Measurements from ENCODE around the gene CST3.

- no peak for TF ChIP-seq POLR2AphosphoS5 (IDR thresholded peaks at IDR 0.05; ENCODE audit: low read depth, low read length)
- no peak for TF ChIP-seq REST (IDR thresholded peaks at IDR 0.05; ENCODE audit: insufficient read depth in 1 of 2, low read depth in 2 of 2, low read length in 2 of 2)
Observed at GRCh38 chr20:23651117-23651516, 13.4 kb upstream of the CST3 start.

Measured in PFSK-1 (cell line).